Tibial artery (tissue), 4 donors: ENCODE measurements around the gene TAS1R3.

ENCODE experiments used
- DNase-seq, 2 donors: peaks; one replicate each; pipeline ENCODE4 v3.0.0-alpha.2; 2019
- H3K27ac ChIP-seq, 2 donors: fragments of 200-600 bp; sonication (generic) in 1 of 2; 1 replicate in 1 of 2; 2 replicates in 1 of 2; pipeline ENCODE4 v1.5.1; 2018 to 2019; ENCODE audit warnings: mild to moderate bottlenecking in 1 of 2
- H3K27me3 ChIP-seq, 2 donors: fragments of 200-600 bp; sonication (generic) in 1 of 2; one replicate each; pipeline versions ENCODE4 v1.5.1 to v1.6.0; 2016 to 2019
- H3K36me3 ChIP-seq, 3 donors: fragments of 200-600 bp; sonication (generic) in 2 of 3; one replicate each; pipeline ENCODE4 v1.5.1; 2016 to 2019; ENCODE audit warnings: mild to moderate bottlenecking in 2 of 3
- H3K4me1 ChIP-seq, 4 donors: fragments of 200-600 bp; sonication (generic) in 2 of 4; 1 replicate in 3 of 4; 2 replicates in 1 of 4; pipeline ENCODE4 v1.5.1; 2016 to 2019
- H3K4me3 ChIP-seq, 2 donors: fragments of 200-600 bp; sonication (generic) in 1 of 2; 1 replicate in 1 of 2; 2 replicates in 1 of 2; pipeline ENCODE4 v1.5.1; 2018 to 2019; ENCODE audit warnings: mild to moderate bottlenecking in 2 of 2
- H3K9me3 ChIP-seq, 3 donors: fragments of 200-600 bp; sonication (generic) in 1 of 3; one replicate each; pipeline ENCODE4 v1.5.1; 2016 to 2019
- CTCF ChIP-seq, 2 experiments: fragments of 200-600 bp in 1 of 2; fragments of 450-650 bp in 1 of 2; IDR thresholded peaks; one replicate each; pipeline ENCODE4 v1.5.1; 2017 to 2019; ENCODE audit warnings: antibody characterized with exemption in 2 of 2, mild to moderate bottlenecking in 1 of 2, moderate library complexity in 1 of 2
- intact Hi-C: fragments of 100-400 bp; cut with DNase I; formaldehyde crosslinking; loops from one replicate; pipeline ENCODE4 v1.15.0; 2023; ENCODE audit warnings: low total_unique reads

TAS1R3 gene

GRCh38 chr1:1346501-1346890 is 15.4 kb downstream of the TAS1R3 start:
- intact Hi-C loops, result no loop called here
- no peaks in the 10 kb centered on the region for H3K27me3 ChIP-seq
- H3K27ac ChIP-seq, result no peak overlapping the region
- no peak for DNase-seq
- H3K4me1 ChIP-seq, result peaks cover 0 to 53% (median 38%) of the 10 kb centered on the region in 4 donors
- peaks cover 0 to 7% (median 4%) of the 10 kb centered on the region in 3 donors for H3K36me3 ChIP-seq
- TF ChIP-seq CTCF (IDR thresholded peaks at IDR 0.05), result no peak
- H3K9me3 ChIP-seq, result no peaks in the 10 kb centered on the region
- no peak overlapping the region for H3K4me3 ChIP-seq

DNA sequence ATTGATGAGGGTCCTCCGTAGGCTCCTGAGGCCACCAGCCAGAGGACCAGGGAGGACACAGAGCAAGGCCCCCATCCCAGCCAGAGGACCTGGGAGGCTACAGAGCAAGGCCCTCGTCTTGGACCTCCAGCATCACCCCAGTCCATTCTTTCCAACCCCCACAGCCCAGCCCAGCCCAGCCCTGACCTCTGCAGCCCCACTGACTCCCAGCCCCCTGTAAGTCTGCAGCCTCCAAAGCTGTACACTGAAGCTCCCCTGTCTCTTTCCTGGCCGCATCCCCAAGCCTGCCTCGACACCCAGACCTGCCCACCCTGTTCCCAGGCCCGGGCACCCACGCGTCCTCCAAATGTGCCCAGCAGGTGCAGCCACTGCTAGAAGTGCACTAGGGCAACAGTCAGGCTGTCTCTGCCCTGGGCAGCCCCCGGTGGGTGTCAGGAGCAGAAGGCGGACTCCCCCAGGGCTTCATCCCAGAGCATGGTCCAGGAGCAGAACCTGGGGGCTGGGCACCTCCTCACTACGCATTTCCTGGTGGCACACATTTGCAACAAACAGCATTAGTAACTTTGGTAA is 16.0 kb downstream of the TAS1R3 start:
- H3K36me3 ChIP-seq, result peaks cover 0 to 1% (median 0%) of the 10 kb centered on the region in 3 donors
- peak overlapping the region; percentile 64 to 66 for H3K27ac ChIP-seq
- TF ChIP-seq CTCF (IDR thresholded peaks at IDR 0.05), result no peak
- peaks cover 0 to 59% (median 44%) of the 10 kb centered on the region in 4 donors for H3K4me1 ChIP-seq
- H3K4me3 ChIP-seq, result peak overlapping the region; percentile 81 to 84
- no peak for DNase-seq
- intact Hi-C loops, result no loop called here
- no peaks in the 10 kb centered on the region for H3K27me3 ChIP-seq
- no peaks in the 10 kb centered on the region for H3K9me3 ChIP-seq

- Histone ChIP-seq H3K4me3 (peak overlapping the region; percentile 81 to 84), H3K4me1 (peaks cover 0 to 66% (median 46%) of the 10 kb centered on the region in 4 donors), H3K27me3 (no peaks in the 10 kb centered on the region), H3K9me3 (no peaks in the 10 kb centered on the region), H3K36me3 (peaks cover 0 to 5% (median 2%) of the 10 kb centered on the region in 3 donors), H3K27ac (peak overlapping the region; percentile 64 to 66)
- intact Hi-C loops, result loop anchor here (2.0 kb wide), 1 partner anchor 27 kb away; the partner anchor contains the start of gene AURKAIP1
- TF ChIP-seq CTCF (IDR thresholded peaks at IDR 0.05), result no peak
- DNase-seq, result no peak
Observed at GRCh38 chr1:1347663-1348419, 16.8 kb downstream of the TAS1R3 start.

DNA sequence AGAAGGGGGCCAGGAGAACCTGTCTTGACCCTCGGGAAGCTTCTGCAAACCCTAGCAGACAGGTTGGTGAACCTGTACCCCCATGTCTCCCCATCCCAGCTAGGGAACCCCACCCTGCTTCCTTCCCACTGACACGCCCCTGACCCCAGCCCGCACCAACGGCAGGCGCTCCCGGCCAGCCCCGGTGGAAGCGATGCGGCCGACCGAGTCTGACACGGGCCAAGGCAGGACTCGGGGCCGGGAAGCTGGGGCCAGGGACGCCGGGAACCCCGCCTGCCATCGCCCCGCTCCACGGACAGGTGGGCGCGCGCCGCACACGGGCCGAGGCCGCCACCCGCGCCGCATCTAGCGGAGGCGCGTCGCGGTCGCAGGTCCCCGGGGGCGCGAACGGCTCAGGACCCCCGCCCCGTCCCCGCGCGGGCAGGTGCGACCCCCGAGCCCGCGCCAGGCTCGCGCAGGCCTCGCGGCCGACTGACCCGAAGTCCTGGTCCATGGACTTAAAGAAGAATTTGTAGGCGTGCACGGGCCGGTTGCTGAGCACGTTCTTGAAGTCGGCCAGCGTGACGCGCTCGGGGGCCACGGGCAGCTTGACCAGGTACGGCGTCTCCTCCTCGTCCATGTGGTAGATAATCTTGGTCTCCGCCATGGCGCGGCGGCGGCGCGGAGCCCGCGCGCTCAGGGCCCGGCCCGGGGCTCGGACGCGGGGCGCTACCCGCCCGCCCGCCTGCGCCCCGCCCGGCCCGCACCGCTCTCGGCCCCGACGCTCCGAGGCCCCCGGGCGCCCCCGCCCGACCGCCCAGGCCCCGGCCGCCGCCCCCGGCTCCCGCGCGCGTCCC is 17.6 kb downstream of the TAS1R3 start:
- Histone ChIP-seq H3K4me1 (peaks cover 0 to 74% (median 49%) of the 10 kb centered on the region in 4 donors), H3K27me3 (no peaks in the 10 kb centered on the region), H3K36me3 (peaks cover 2 to 13% (median 10%) of the 10 kb centered on the region in 3 donors), H3K4me3 (peak overlapping the region; percentile 81 to 84), H3K27ac (peak overlapping the region; percentile 64 to 66), H3K9me3 (no peaks in the 10 kb centered on the region)
- peak in 1 of 2 donors; percentile 48 for DNase-seq
- no peak for TF ChIP-seq CTCF (IDR thresholded peaks at IDR 0.05)
- intact Hi-C loops, result loop anchor here (2.0 kb wide), 1 partner anchor 26 kb away; the partner anchor contains the start of gene AURKAIP1

DNA sequence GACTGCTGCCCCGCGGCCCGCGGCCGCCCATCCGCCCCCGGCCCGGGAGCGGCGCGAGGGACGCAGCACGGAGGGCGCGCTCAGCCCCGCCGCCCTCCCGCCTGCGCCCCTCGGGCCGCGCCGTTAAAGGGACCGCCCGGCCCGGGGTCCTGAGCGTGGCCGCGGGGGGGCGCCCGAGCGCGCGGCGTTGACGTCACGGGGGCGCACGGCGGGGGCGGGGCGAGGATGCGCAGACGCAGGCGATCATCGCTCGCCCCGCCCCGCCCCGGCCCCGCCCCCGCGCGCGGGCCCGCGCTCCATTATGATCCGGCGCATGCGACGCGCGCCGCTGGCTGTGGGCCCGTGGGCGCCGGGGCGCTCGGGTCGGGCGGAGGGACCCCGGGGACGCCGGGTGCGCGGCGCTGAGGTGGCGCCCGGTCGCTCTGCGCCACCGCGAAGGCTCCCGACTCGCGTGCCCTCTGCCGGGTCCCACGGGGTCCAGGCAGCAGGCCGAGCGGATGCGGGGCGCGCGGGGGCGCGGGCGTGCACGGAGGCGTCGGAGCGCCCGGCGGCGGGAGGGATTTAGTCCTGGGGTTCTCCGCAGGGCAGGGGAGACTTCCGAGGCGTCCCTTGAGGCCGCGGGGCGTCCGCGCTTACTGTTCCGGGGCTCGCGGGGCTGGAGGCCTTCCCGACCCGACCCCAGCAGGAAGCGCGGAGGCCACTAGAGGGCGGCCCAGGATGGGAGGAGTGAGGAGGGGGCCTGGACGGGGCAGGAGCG is 18.4 kb downstream of the TAS1R3 start, which contains the start of gene DVL1:
Gene DVL1 (minus strand): TSS at position 163 of the 757 bp plus-strand sequence. CDS start 353 bp downstream, outside the sequence.
- H3K9me3 ChIP-seq, result no peaks in the 10 kb centered on the region
- peak; percentile 44 to 81 for DNase-seq
- H3K4me3 ChIP-seq, result peak within 1 kb of the TSS; percentile 81 to 84
- TF ChIP-seq CTCF (IDR thresholded peaks at IDR 0.05), result peak; percentile 53 to 55
- H3K4me1 ChIP-seq, result peaks cover 0 to 74% (median 57%) of the 10 kb centered on the region in 4 donors
- H3K27me3 ChIP-seq, result no peaks in the 10 kb centered on the region
- H3K36me3 ChIP-seq, result peaks cover 7 to 21% (median 18%) of the 10 kb centered on the region in 3 donors
- intact Hi-C loops, result loop anchor here (2.0 kb wide), 1 partner anchor 25 kb away; the partner anchor contains the start of gene AURKAIP1
- peak within 1 kb of the TSS; percentile 87 to 88 for H3K27ac ChIP-seq
